Right lobe of liver (tissue), 6 donors: ENCODE data around the gene C19orf67. TPM values are rescaled to one million over a fixed set of nuclear protein-coding genes. Genes with fewer than 3 reads are reported as not detected.

Experiments used
- ATAC-seq, 4 donors: fragments of 200-7000 bp; cut with Tn5 transposase; one replicate each; pipeline ENCODE4 v1.9.1; 2020; ENCODE audit warnings: mild to moderate bottlenecking in 4 of 4, moderate library complexity in 4 of 4
- DNase-seq, 3 donors: peaks; one replicate each; pipeline ENCODE4 v3.0.0-alpha.2; 2020
- H3K27ac ChIP-seq, 3 donors: fragments of 200-600 bp; one replicate each; pipeline ENCODE4 v1.8.0; 2022
- H3K27me3 ChIP-seq, 2 donors: fragments of 200-600 bp; one replicate each; pipeline ENCODE4 v1.8.0; 2022
- H3K36me3 ChIP-seq, 4 donors: fragments of 200-600 bp; sonication (generic) in 1 of 4; one replicate each; pipeline versions ENCODE4 v1.5.1 to v1.8.0; 2017 to 2022; ENCODE audit warnings: control low read depth in 1 of 4
- H3K4me1 ChIP-seq, 4 donors: fragments of 200-600 bp; sonication (generic) in 1 of 4; one replicate each; pipeline versions ENCODE4 v1.5.1 to v1.8.0; 2017 to 2022; ENCODE audit warnings: control low read depth in 1 of 4
- H3K4me3 ChIP-seq, 3 donors: fragments of 200-600 bp; one replicate each; pipeline ENCODE4 v1.8.0; 2022
- H3K9me3 ChIP-seq, 4 donors: fragments of 200-600 bp; sonication (generic) in 1 of 4; one replicate each; pipeline versions ENCODE4 v1.5.1 to v1.8.0; 2017 to 2022; ENCODE audit warnings: control low read depth in 1 of 4
- CTCF ChIP-seq, 4 donors: fragments of 200-600 bp in 3 of 4; fragments of 450-650 bp in 1 of 4; IDR thresholded peaks; one replicate each; pipeline versions ENCODE4 v1.5.1 to v1.8.0; 2016 to 2022; ENCODE audit warnings: antibody characterized with exemption in 4 of 4, mild to moderate bottlenecking in 2 of 4
- POLR2A ChIP-seq: fragments of 450-650 bp; IDR thresholded peaks from one replicate; pipeline ENCODE4 v1.6.1; 2017; ENCODE audit warnings: antibody characterized with exemption, mild to moderate bottlenecking
- WGBS: methylation state at CpG from one replicate; pipeline ENCODE4 v1.1.6; 2018; ENCODE audit warnings: low coverage, low lambda C conversion rate; ENCODE audit not compliant: insufficient coverage; ENCODE audit errors: missing lambda C conversion rate; 5-methylcytosine and 5-hydroxymethylcytosine counted together
- intact Hi-C, 2 donors: fragments of 100-400 bp; cut with DNase I; formaldehyde crosslinking; loops; one replicate each; pipeline versions ENCODE4 v1.11.2 to v1.14.1; 2022
- long read RNA-seq: library from polyadenylated mRNA; unstranded; transcript quantifications from one replicate; pipeline ENCODE4 v2.0.0, GENCODE V29; 2019
- total RNA-seq, 6 experiments: library from RNA; depleted of rRNA in 2 of 6; stranded (reverse); fragments of >200 nt in 2 of 6; fragmentation: NEBNext Ultra II Directional in 3 of 6; extraction: Animal tissue kit (Norgen Biotek cat#: 25700) in 3 of 6; gene quantifications; one replicate each; pipeline versions ENCODE4 v1.1.0 to v1.2.4, GENCODE V29; 2016 to 2023
- donor health status: DM: no; HTN: yes; CAD: no.
- donor health status: DM: no; HTN: no; CAD: no.
- donor health status: DM: no; HTN: no; CAD: no.
- donor health status: DM: no; HTN: yes; CAD: no.
- donor health status: DM: no; HTN: yes; CAD: no.

C19orf67 gene
- total RNA-seq: under 1 TPM in 1 of 6 experiments, not detected in 5; 0.27 TPM
- long read RNA-seq: 0 reads

GRCh38 chr19:14085309-14085995, at the start of gene C19orf67:
C19orf67 (minus strand) TSS chr19:14085783; CDS start chr19:14085627, 156 bp downstream.
- intact Hi-C loops: loop anchor here in 1 of 2 donors (10.0 kb wide), 1 partner anchor 49 kb away; the partner anchor contains the start of gene ASF1B
- no peak within 1 kb of the TSS for H3K27ac ChIP-seq
- peaks cover 0 to 5% (median under 1%) of the 10 kb centered on the region in 4 donors for H3K36me3 ChIP-seq
- no peaks in the 10 kb centered on the region for H3K27me3 ChIP-seq
- no peak for DNase-seq
- no peak within 1 kb of the TSS for H3K4me3 ChIP-seq
- no peak for ATAC-seq
- no peaks in the 10 kb centered on the region for H3K9me3 ChIP-seq
- TF ChIP-seq CTCF (IDR thresholded peaks at IDR 0.05) (no peak), POLR2A (no peak)
- 62% methylated on average over 12 of the region's 54 CpGs for WGBS
- H3K4me1 ChIP-seq: peaks cover 0 to 20% (median 0%) of the 10 kb centered on the region in 4 donors

GRCh38 chr19:14135355-14135754, 49.8 kb upstream of the C19orf67 start:
- Histone ChIP-seq H3K9me3 (no peaks in the 10 kb centered on the region), H3K36me3 (no peaks in the 10 kb centered on the region), H3K4me1 (peaks cover 0 to 7% (median 0%) of the 10 kb centered on the region in 4 donors), H3K27me3 (no peaks in the 10 kb centered on the region), H3K27ac (no peak overlapping the region), H3K4me3 (no peak overlapping the region)
- DNase-seq (no peak), ATAC-seq (no peak)
- intact Hi-C loops: loop anchor here in 1 of 2 donors (10.0 kb wide), 1 partner anchor 51 kb away; the partner anchor contains the start of gene C19orf67
- WGBS: 35% methylated on average over 5 of the region's 6 CpGs
- TF ChIP-seq CTCF (IDR thresholded peaks at IDR 0.05) (no peak), POLR2A (no peak)

GRCh38 chr19:14127929-14128509, 42.4 kb upstream of the C19orf67 start:
- intact Hi-C loops: no loop called here
- Histone ChIP-seq H3K27me3 (no peaks in the 10 kb centered on the region), H3K4me3 (no peak overlapping the region), H3K4me1 (peaks cover 0 to 14% (median 0%) of the 10 kb centered on the region in 4 donors), H3K36me3 (no peaks in the 10 kb centered on the region), H3K27ac (peak overlapping the region in 1 of 3 donors; percentile 29), H3K9me3 (no peaks in the 10 kb centered on the region)
- WGBS: 43% methylated on average over 4 of the region's 4 CpGs
- DNase-seq (no peak), ATAC-seq (peak; percentile 64 to 85 (median 70))
- TF ChIP-seq CTCF (IDR thresholded peaks at IDR 0.05): no peak
- TF ChIP-seq POLR2A: no peak

DNA sequence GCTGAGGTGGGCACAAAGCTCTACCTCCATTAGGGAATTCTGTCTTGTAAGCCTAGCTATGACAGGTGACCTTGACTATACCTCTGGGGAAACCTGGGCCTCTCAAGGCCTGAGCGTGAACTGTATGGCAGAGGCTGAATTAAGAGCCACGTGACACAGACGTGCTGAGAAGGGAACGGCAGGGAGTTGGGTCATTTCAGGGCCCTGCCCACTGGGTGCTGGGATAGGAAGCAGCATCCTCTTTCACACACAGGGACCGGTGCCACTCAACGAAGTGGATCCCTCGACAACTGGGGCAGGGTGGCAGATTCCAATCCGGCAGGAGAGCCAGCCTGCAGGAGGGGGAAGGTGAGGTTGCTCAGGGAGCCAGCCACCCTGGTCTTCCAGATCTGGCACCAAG, 41.6 kb upstream of the C19orf67 start:
- Histone ChIP-seq H3K36me3 (no peaks in the 10 kb centered on the region), H3K27ac (peak overlapping the region in 1 of 3 donors; percentile 29), H3K9me3 (no peaks in the 10 kb centered on the region), H3K4me1 (peaks cover 0 to 14% (median 0%) of the 10 kb centered on the region in 4 donors), H3K27me3 (no peaks in the 10 kb centered on the region), H3K4me3 (no peak overlapping the region)
- no peak for TF ChIP-seq CTCF (IDR thresholded peaks at IDR 0.05)
- no peak for TF ChIP-seq POLR2A
- ATAC-seq (peak; percentile 54 to 71 (median 66)), DNase-seq (peak in 1 of 3 donors; percentile 68)
- intact Hi-C loops: no loop called here
- no CpG with 5 or more reads among the region's 8 CpGs for WGBS
